Breast epithelium (tissue), 3 donors: ENCODE results near the gene CCSER1.

Source experiments
- CTCF ChIP-seq, 3 donors: fragments of 450-650 bp; IDR thresholded peaks; one replicate each; pipeline ENCODE4 v1.5.1; 2016 to 2017; ENCODE audit warnings: antibody characterized with exemption in 3 of 3, mild to moderate bottlenecking in 3 of 3, moderate library complexity in 3 of 3
- POLR2A ChIP-seq: fragments of 450-650 bp; IDR thresholded peaks from one replicate; pipeline ENCODE4 v1.6.1; 2016; ENCODE audit warnings: antibody characterized with exemption, mild to moderate bottlenecking, moderate library complexity
- POLR2AphosphoS5 ChIP-seq, 3 donors: sonication (generic); formaldehyde crosslinking; IDR thresholded peaks; one replicate each; pipeline ENCODE4 v1.6.1; 2017; ENCODE audit warnings: antibody characterized with exemption in 3 of 3

- TF ChIP-seq POLR2AphosphoS5 (IDR thresholded peaks at IDR 0.05) (no peak), CTCF (IDR thresholded peaks at IDR 0.05) (no peak), POLR2A (no peak)
Observed at GRCh38 chr4:90442619-90443018, 315.4 kb downstream of the CCSER1 start.
